Omental fat pad (tissue), 4 donors: Measurements from ENCODE around the gene AKAP8L. TPM values are rescaled to one million over a fixed set of nuclear protein-coding genes. Genes with fewer than 3 reads are reported as not detected.
"Not testable (repeated sequence)": the region's sequence is repeated elsewhere in the genome, so short reads cannot be mapped to it uniquely, and the experiment has no call there.

Experiments
- ATAC-seq: fragments of 150-250 bp; one replicate; pipeline ENCODE4 v1.9.1; 2016; ENCODE audit warnings: mild to moderate bottlenecking, moderate library complexity; ENCODE audit not compliant: low FRiP score
- DNase-seq: peaks from one replicate; pipeline ENCODE4 v3.0.0-alpha.2; 2019; ENCODE audit warnings: low spot score
- CTCF ChIP-seq, 3 donors: fragments of 450-650 bp; IDR thresholded peaks; one replicate each; pipeline ENCODE4 v1.5.1; 2016 to 2017; ENCODE audit warnings: antibody characterized with exemption in 3 of 3, mild to moderate bottlenecking in 3 of 3, moderate library complexity in 2 of 3
- total RNA-seq, 4 donors: library from RNA; depleted of rRNA; stranded (reverse); fragments of >200 nt; gene quantifications; one replicate each; pipeline ENCODE4 v1.1.0, GENCODE V29; 2016

Gene AKAP8L
- total RNA-seq, 4 donors from 2014 or later, result 52.2 to 141 (median 79.5) TPM

- ATAC-seq (no peak), DNase-seq (no peak)
- TF ChIP-seq CTCF (IDR thresholded peaks at IDR 0.05), result no peak
Measured at GRCh38 chr19:15354566-15355296, 64.1 kb downstream of the AKAP8L start.

GRCh38 chr19:15353908-15354307 lies 64.9 kb downstream of the AKAP8L start:
- ATAC-seq (no peak), DNase-seq (no peak)
- TF ChIP-seq CTCF (IDR thresholded peaks at IDR 0.05), result no peak

- DNase-seq, ATAC-seq: not testable (repeated sequence)
Measured at GRCh38 chr19:15352535-15352934, 66.3 kb downstream of the AKAP8L start.

- DNase-seq, ATAC-seq: not testable (repeated sequence)
Measured at GRCh38 chr19:15341328-15341727, 77.5 kb downstream of the AKAP8L start.

GRCh38 chr19:15340086-15340485 lies 78.7 kb downstream of the AKAP8L start:
- ATAC-seq (no peak), DNase-seq (no peak)
- no peak for TF ChIP-seq CTCF (IDR thresholded peaks at IDR 0.05)

- no peak for TF ChIP-seq CTCF (IDR thresholded peaks at IDR 0.05)
- DNase-seq (no peak), ATAC-seq (no peak)
Measured at GRCh38 chr19:15337202-15337601, 81.6 kb downstream of the AKAP8L start.

- DNase-seq, ATAC-seq: not testable (repeated sequence)
Measured at GRCh38 chr19:15335992-15336391, 82.8 kb downstream of the AKAP8L start.

GRCh38 chr19:15332311-15332996 lies 86.3 kb downstream of the AKAP8L start, which contains the start of gene BRD4:
Gene BRD4, minus strand, starts transcription at chr19:15332539. Its CDS starts 59,440 bp downstream, at chr19:15273099.
- no peak for TF ChIP-seq CTCF (IDR thresholded peaks at IDR 0.05)
- DNase-seq, result no peak
- peak; percentile 62 for ATAC-seq
